ENCODE results near the gene ELF4. TPM values are rescaled to one million over a fixed set of nuclear protein-coding genes. Genes with fewer than 3 reads are reported as not detected.

Gene ELF4
- total and polyA plus RNA-seq, 2 experiments from 2014 or later, result 0.50 to 1.8 TPM

GRCh38 chrX:130098210-130098552 lies 12.1 kb downstream of the ELF4 start:
- no peak for TF ChIP-seq POLR2AphosphoS5 (IDR thresholded peaks at IDR 0.05; ENCODE audit: low read depth)
- TF ChIP-seq STAT1 (IDR thresholded peaks at IDR 0.05; ENCODE audit: unreplicated experiment), result no peak
- TF ChIP-seq CTCF (conservative IDR thresholded peaks at IDR 0.05; ENCODE audit: low read depth in 2 of 2), result no peak
- no peak for TF ChIP-seq NANOG (IDR thresholded peaks at IDR 0.05; ENCODE audit: borderline replicate concordance)
- TF ChIP-seq EZH2phosphoT487 (IDR thresholded peaks at IDR 0.05; ENCODE audit: unreplicated experiment), result no peak
- no peak for TF ChIP-seq JUNB (IDR thresholded peaks at IDR 0.05; ENCODE audit: unreplicated experiment)
- TF ChIP-seq ZNF331 (CRISPR knock-in tag; IDR thresholded peaks at IDR 0.05; ENCODE audit: low read depth), result no peak
- TF ChIP-seq EZH2 (IDR thresholded peaks at IDR 0.05; ENCODE audit: low read depth, unreplicated experiment), result no peak
- no peak for TF ChIP-seq REST (IDR thresholded peaks at IDR 0.05; ENCODE audit: unreplicated experiment)
- no peak for TF ChIP-seq ETS1 (IDR thresholded peaks at IDR 0.05)
- TF ChIP-seq ZNF114 (CRISPR knock-in tag; IDR thresholded peaks at IDR 0.05), result no peak
- no peak for TF ChIP-seq CREB1 (CRISPR knock-in tag; IDR thresholded peaks at IDR 0.05; ENCODE audit: low read depth)
- no peak for TF ChIP-seq ZNF462 (CRISPR knock-in tag; IDR thresholded peaks at IDR 0.05)
- Histone ChIP-seq H3K4me3 (no peak overlapping the region), H3K4me1 (ENCODE audit: insufficient read depth) (no peaks in the 10 kb centered on the region; the same call in 1 of the 2 replicates), H2AFZ (no peak overlapping the region), H3K9me2 (ENCODE audit: insufficient read depth) (no peaks in the 10 kb centered on the region), H3K36me3 (ENCODE audit: insufficient read depth) (no peaks in the 10 kb centered on the region), H3F3A (replicated peaks; ENCODE audit: low read depth) (no peaks in the 10 kb centered on the region), H3K79me2 (replicated peaks; ENCODE audit: insufficient read depth) (no peaks in the 10 kb centered on the region), H3K4me2 (no peak overlapping the region), H4K20me1 (replicated peaks; ENCODE audit: insufficient read depth) (no peaks in the 10 kb centered on the region), H3K27ac (ENCODE audit: low read depth) (no peak overlapping the region), H3K27me3 (ENCODE audit: insufficient read depth) (no peaks in the 10 kb centered on the region)
- Mint-ChIP-seq H3K4me3 (no peak overlapping the region), H3K27ac (no peak overlapping the region), H3K9me3 (no peaks in the 10 kb centered on the region), H3K4me1 (peaks cover 9% of the 10 kb centered on the region), H3K27me3 (ENCODE audit: insufficient read depth, low read depth, poor library complexity) (peaks cover 2% of the 10 kb centered on the region), H3K36me3 (ENCODE audit: low read depth) (no peaks in the 10 kb centered on the region)
- no peak for DNase-seq (ENCODE audit: low spot score)
- ATAC-seq, result no peak
